HEK293 (cell line): Measurements from ENCODE around the gene SYPL2.

ENCODE experiments used
- CTCF ChIA-PET: fragments of 350-600 bp; formaldehyde crosslinking; extraction: SDS; loops from one replicate; lab custom pipeline; 2021; ENCODE audit warnings: antibody characterized with exemption; lab: Yijun Ruan, JAX
- POLR2A ChIA-PET: fragments of 300-600 bp; formaldehyde crosslinking; extraction: SDS; loops from one replicate; lab custom pipeline; 2020; ENCODE audit warnings: antibody characterized with exemption, inconsistent platforms; lab: Yijun Ruan, JAX
- H3K27ac ChIP-seq: fragments of 200-500 bp; sonication (Bioruptor generic); 2 replicates; pipeline ENCODE4 v1.5.1; 2014; ENCODE audit warnings: low read depth, low read length, control low read depth, inconsistent platforms; ENCODE audit errors: extremely low read depth
- H3K36me3 ChIP-seq, 2 experiments: fragments of 200-500 bp in 1 of 2; sonication (Bioruptor generic) in 1 of 2; 1 replicate in 1 of 2; 2 replicates in 1 of 2; pipeline ENCODE4 v1.5.1; 2014 to 2017; ENCODE audit warnings: inconsistent platforms in 2 of 2, low read length in 2 of 2; ENCODE audit not compliant: control insufficient read depth in 2 of 2, insufficient read depth in 1 of 2
- H3K4me1 ChIP-seq: fragments of 200-500 bp; sonication (Bioruptor generic); 2 replicates; pipeline ENCODE4 v1.5.1; 2014; ENCODE audit warnings: mild to moderate bottlenecking, low read length, inconsistent platforms; ENCODE audit not compliant: control insufficient read depth, insufficient read depth
- H3K4me3 ChIP-seq: 2 replicates; pipeline ENCODE4 v1.5.1; 2011; ENCODE audit warnings: low read depth, mild to moderate bottlenecking, control low read depth, low read length, moderate library complexity
- H3K9me3 ChIP-seq: fragments of 200-500 bp; sonication (Bioruptor generic); 2 replicates; pipeline ENCODE4 v1.5.1; 2014; ENCODE audit warnings: low read depth, low read length, inconsistent platforms; ENCODE audit not compliant: control insufficient read depth, insufficient read depth
- GLI2 ChIP-seq: fragments of 450-650 bp; formaldehyde crosslinking; IDR thresholded peaks from 2 replicates; pipeline ENCODE4; 2017; ENCODE audit warnings: missing biosample characterization, missing genetic modification characterization, low read depth, borderline replicate concordance
- GLI4 ChIP-seq: fragments of 450-650 bp; formaldehyde crosslinking; IDR thresholded peaks from 2 replicates; pipeline ENCODE4 v1.5.1; 2016; ENCODE audit warnings: missing biosample characterization, missing genetic modification characterization
- OSR2 ChIP-seq: fragments of 450-650 bp; formaldehyde crosslinking; IDR thresholded peaks from 2 replicates; pipeline ENCODE4 v1.5.1; 2016; ENCODE audit warnings: missing biosample characterization, missing genetic modification characterization
- OVOL3 ChIP-seq: fragments of 450-650 bp; formaldehyde crosslinking; IDR thresholded peaks from 2 replicates; pipeline ENCODE4 v1.5.1; 2016; ENCODE audit warnings: missing biosample characterization, missing genetic modification characterization
- PRDM1 ChIP-seq: fragments of 450-650 bp; formaldehyde crosslinking; IDR thresholded peaks from 2 replicates; pipeline ENCODE4; 2016; ENCODE audit warnings: missing biosample characterization, missing genetic modification characterization
- REPIN1 ChIP-seq: fragments of 450-650 bp; formaldehyde crosslinking; IDR thresholded peaks from 2 replicates; pipeline ENCODE4 v1.5.1; 2017; ENCODE audit warnings: missing biosample characterization, missing genetic modification characterization, low read depth
- SALL2 ChIP-seq: fragments of 450-650 bp; formaldehyde crosslinking; IDR thresholded peaks from 2 replicates; pipeline ENCODE4 v1.5.0; 2017; ENCODE audit warnings: missing biosample characterization, mild to moderate bottlenecking, missing genetic modification characterization, borderline replicate concordance
- SP7 ChIP-seq: fragments of 450-650 bp; formaldehyde crosslinking; IDR thresholded peaks from 2 replicates; pipeline ENCODE4 v1.5.1; 2016; ENCODE audit warnings: missing biosample characterization, missing genetic modification characterization
- ZBTB26 ChIP-seq: fragments of 450-650 bp; formaldehyde crosslinking; optimal IDR thresholded peaks from 2 replicates; pipeline ENCODE3; 2016; ENCODE audit warnings: missing biosample characterization, mild to moderate bottlenecking, missing genetic modification characterization
- ZFP37 ChIP-seq: fragments of 450-650 bp; formaldehyde crosslinking; IDR thresholded peaks from 2 replicates; pipeline ENCODE4 v1.5.1; 2016; ENCODE audit warnings: missing biosample characterization, missing genetic modification characterization
- ZFP69B ChIP-seq: fragments of 450-650 bp; formaldehyde crosslinking; IDR thresholded peaks from 2 replicates; pipeline ENCODE4 v1.5.1; 2016; ENCODE audit warnings: missing biosample characterization, missing genetic modification characterization
- ZIC2 ChIP-seq: fragments of 450-650 bp; formaldehyde crosslinking; IDR thresholded peaks from 2 replicates; pipeline ENCODE4 v1.5.1; 2016; ENCODE audit warnings: missing biosample characterization, missing genetic modification characterization
- ZNF169 ChIP-seq: fragments of 450-650 bp; formaldehyde crosslinking; IDR thresholded peaks from 2 replicates; pipeline ENCODE4 v1.5.1; 2016; ENCODE audit warnings: missing biosample characterization, missing genetic modification characterization
- ZNF202 ChIP-seq: fragments of 450-650 bp; formaldehyde crosslinking; IDR thresholded peaks from 2 replicates; pipeline ENCODE4 v1.5.1; 2016; ENCODE audit warnings: missing biosample characterization, missing genetic modification characterization, borderline replicate concordance
- ZNF223 ChIP-seq: fragments of 450-650 bp; formaldehyde crosslinking; IDR thresholded peaks from 2 replicates; pipeline ENCODE4 v1.5.1; 2016; ENCODE audit warnings: missing biosample characterization, missing genetic modification characterization
- ZNF239 ChIP-seq: fragments of 450-650 bp; formaldehyde crosslinking; IDR thresholded peaks from 2 replicates; pipeline ENCODE4 v1.5.1; 2016; ENCODE audit warnings: missing biosample characterization, missing genetic modification characterization
- ZNF280D ChIP-seq: fragments of 450-650 bp; formaldehyde crosslinking; IDR thresholded peaks from 2 replicates; pipeline ENCODE4 v1.5.1; 2016; ENCODE audit warnings: missing biosample characterization, missing genetic modification characterization
- ZNF335 ChIP-seq: fragments of 450-650 bp; formaldehyde crosslinking; conservative IDR thresholded peaks from 2 replicates; pipeline ENCODE4 v1.5.1; 2016; ENCODE audit warnings: missing biosample characterization, missing genetic modification characterization
- ZNF521 ChIP-seq: fragments of 450-650 bp; formaldehyde crosslinking; IDR thresholded peaks from 2 replicates; pipeline ENCODE4 v1.5.1; 2017; ENCODE audit warnings: missing biosample characterization, mild to moderate bottlenecking, missing genetic modification characterization
- ZNF549 ChIP-seq: fragments of 450-650 bp; IDR thresholded peaks from 2 replicates; pipeline ENCODE4 v1.5.1; 2018; ENCODE audit warnings: missing biosample characterization, missing genetic modification characterization, mild to moderate bottlenecking, inconsistent platforms, moderate library complexity
- ZNF610 ChIP-seq: fragments of 450-650 bp; formaldehyde crosslinking; IDR thresholded peaks from 2 replicates; pipeline ENCODE4 v1.5.1; 2016; ENCODE audit warnings: missing biosample characterization, missing genetic modification characterization, borderline replicate concordance
- ZNF664 ChIP-seq: fragments of 450-650 bp; formaldehyde crosslinking; IDR thresholded peaks from 2 replicates; pipeline ENCODE4 v1.5.1; 2016; ENCODE audit warnings: missing biosample characterization, missing genetic modification characterization
- ZNF670 ChIP-seq: fragments of 450-650 bp; formaldehyde crosslinking; IDR thresholded peaks from 2 replicates; pipeline ENCODE4 v1.5.1; 2016; ENCODE audit warnings: missing biosample characterization, missing genetic modification characterization, low read depth
- ZNF701 ChIP-seq: fragments of 450-650 bp; formaldehyde crosslinking; IDR thresholded peaks from 2 replicates; pipeline ENCODE4 v1.5.1; 2016; ENCODE audit warnings: missing biosample characterization, missing genetic modification characterization
- ZNF707 ChIP-seq: fragments of 450-650 bp; formaldehyde crosslinking; IDR thresholded peaks from 2 replicates; pipeline ENCODE4 v1.5.1; 2016; ENCODE audit warnings: missing biosample characterization, missing genetic modification characterization
- ZNF747 ChIP-seq: fragments of 450-650 bp; formaldehyde crosslinking; IDR thresholded peaks from 2 replicates; pipeline ENCODE4 v1.5.1; 2016; ENCODE audit warnings: missing biosample characterization, missing genetic modification characterization
- ZNF777 ChIP-seq: fragments of 450-650 bp; formaldehyde crosslinking; IDR thresholded peaks from 2 replicates; pipeline ENCODE4 v1.5.1; 2017; ENCODE audit warnings: missing biosample characterization, missing genetic modification characterization, borderline replicate concordance
- ZNF843 ChIP-seq: fragments of 450-650 bp; formaldehyde crosslinking; IDR thresholded peaks from 2 replicates; pipeline ENCODE4 v1.5.1; 2016; ENCODE audit warnings: missing biosample characterization, missing genetic modification characterization
- TF ChIP-seq, protein P1 (sequence below): fragments of 450-650 bp; formaldehyde crosslinking; IDR thresholded peaks from 2 replicates; pipeline ENCODE4 v1.5.1; 2016; ENCODE audit warnings: missing biosample characterization, missing genetic modification characterization
- TF ChIP-seq, protein P2 (sequence below): fragments of 450-650 bp; formaldehyde crosslinking; IDR thresholded peaks from 2 replicates; pipeline ENCODE4 v1.5.1; 2016; ENCODE audit warnings: missing biosample characterization, missing genetic modification characterization, low read depth

SYPL2 gene

GRCh38 chr1:109483672-109484518, 17.5 kb downstream of the SYPL2 start, which contains the start of gene ATXN7L2:
Gene ATXN7L2, plus strand, starts transcription at chr1:109483905. Its CDS starts 49 bp downstream, at chr1:109483954.
- ChIA-PET POLR2A (interaction anchor here (0.6 to 1.6 kb wide), 13 partner anchors 10 to 539 kb away, joined by 3 to 8 read pairs (median 5); partner anchors contain the start of genes GNAI3, PSMA5 and WDR47), CTCF (interaction anchor here (0.6 to 5.5 kb wide), 4 partner anchors 9 to 52 kb away, joined by 4 to 39 read pairs (median 6); partner anchors contain the start of gene CYB561D1)
- no peaks in the 10 kb centered on the region for H3K4me1 ChIP-seq
- peak within 1 kb of the TSS; percentile 81 for H3K27ac ChIP-seq
- H3K9me3 ChIP-seq: no peaks in the 10 kb centered on the region
- H3K4me3 ChIP-seq: peak within 1 kb of the TSS; percentile 60
- peaks cover 0 to 25% of the 10 kb centered on the region in 2 experiments; a peak in 1 of 3 replicates for H3K36me3 ChIP-seq
- TF ChIP-seq ZBTB26 (tag by site-specific recombination) (peak; percentile 92), ZFP37 (tag by site-specific recombination) (peak; percentile 98; the same call in 1 of the 2 replicates), ZFP69B (peak; percentile 97), SALL2 (tag by site-specific recombination) (peak; percentile 88; the same call in 1 of the 2 replicates), ZNF747 (tag by site-specific recombination) (no peak), ZNF335 (tag by site-specific recombination) (peak; percentile 96), ZNF239 (tag by site-specific recombination) (peak; percentile 64), ZNF223 (tag by site-specific recombination) (no peak), ZNF610 (peak; percentile 92), ZNF701 (tag by site-specific recombination) (peak; percentile 64; the same call in 1 of the 2 replicates), ZNF280D (tag by site-specific recombination) (peak; percentile 78; the same call in 1 of the 2 replicates), GLI4 (tag by site-specific recombination) (peak; percentile 98), OVOL3 (peak; percentile 60; the same call in 1 of the 2 replicates), ZNF521 (tag by site-specific recombination) (no peak), ZNF169 (no peak), PRDM1 (tag by site-specific recombination) (no peak), ZNF777 (tag by site-specific recombination) (peak; percentile 89; the same call in 1 of the 2 replicates), ZIC2 (tag by site-specific recombination) (peak; percentile 41), ZNF843 (peak; percentile 80), ZNF202 (peak; percentile 63; the same call in 1 of the 2 replicates), ZNF664 (tag by site-specific recombination) (peak; percentile 43; the same call in 1 of the 2 replicates), REPIN1 (peak; percentile 97; the same call in 1 of the 2 replicates), SP7 (tag by site-specific recombination) (peak; percentile 96), OSR2 (tag by site-specific recombination) (peak; percentile 43; the same call in 1 of the 2 replicates), ZNF549 (tag by site-specific recombination) (no peak), GLI2 (tag by site-specific recombination) (no peak), ZNF670 (tag by site-specific recombination) (no peak), ZNF707 (tag by site-specific recombination) (peak; percentile 81)
- TF ChIP-seq, protein P1, sequence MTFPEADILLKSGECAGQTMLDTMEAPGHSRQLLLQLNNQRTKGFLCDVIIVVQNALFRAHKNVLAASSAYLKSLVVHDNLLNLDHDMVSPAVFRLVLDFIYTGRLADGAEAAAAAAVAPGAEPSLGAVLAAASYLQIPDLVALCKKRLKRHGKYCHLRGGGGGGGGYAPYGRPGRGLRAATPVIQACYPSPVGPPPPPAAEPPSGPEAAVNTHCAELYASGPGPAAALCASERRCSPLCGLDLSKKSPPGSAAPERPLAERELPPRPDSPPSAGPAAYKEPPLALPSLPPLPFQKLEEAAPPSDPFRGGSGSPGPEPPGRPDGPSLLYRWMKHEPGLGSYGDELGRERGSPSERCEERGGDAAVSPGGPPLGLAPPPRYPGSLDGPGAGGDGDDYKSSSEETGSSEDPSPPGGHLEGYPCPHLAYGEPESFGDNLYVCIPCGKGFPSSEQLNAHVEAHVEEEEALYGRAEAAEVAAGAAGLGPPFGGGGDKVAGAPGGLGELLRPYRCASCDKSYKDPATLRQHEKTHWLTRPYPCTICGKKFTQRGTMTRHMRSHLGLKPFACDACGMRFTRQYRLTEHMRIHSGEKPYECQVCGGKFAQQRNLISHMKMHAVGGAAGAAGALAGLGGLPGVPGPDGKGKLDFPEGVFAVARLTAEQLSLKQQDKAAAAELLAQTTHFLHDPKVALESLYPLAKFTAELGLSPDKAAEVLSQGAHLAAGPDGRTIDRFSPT (tag by site-specific recombination): peak; percentile 100
- TF ChIP-seq, protein P2, sequence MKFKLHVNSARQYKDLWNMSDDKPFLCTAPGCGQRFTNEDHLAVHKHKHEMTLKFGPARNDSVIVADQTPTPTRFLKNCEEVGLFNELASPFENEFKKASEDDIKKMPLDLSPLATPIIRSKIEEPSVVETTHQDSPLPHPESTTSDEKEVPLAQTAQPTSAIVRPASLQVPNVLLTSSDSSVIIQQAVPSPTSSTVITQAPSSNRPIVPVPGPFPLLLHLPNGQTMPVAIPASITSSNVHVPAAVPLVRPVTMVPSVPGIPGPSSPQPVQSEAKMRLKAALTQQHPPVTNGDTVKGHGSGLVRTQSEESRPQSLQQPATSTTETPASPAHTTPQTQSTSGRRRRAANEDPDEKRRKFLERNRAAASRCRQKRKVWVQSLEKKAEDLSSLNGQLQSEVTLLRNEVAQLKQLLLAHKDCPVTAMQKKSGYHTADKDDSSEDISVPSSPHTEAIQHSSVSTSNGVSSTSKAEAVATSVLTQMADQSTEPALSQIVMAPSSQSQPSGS (tag by site-specific recombination): peak; percentile 32; the same call in 1 of the 2 replicates
